ENCODE data around the gene OR52A1.

- TF ChIP-seq CTCF (IDR thresholded peaks at IDR 0.05): no peak
- no peak for TF ChIP-seq POLR2A (IDR thresholded peaks at IDR 0.05)
Measured at GRCh38 chr11:5198285-5198684, 43.7 kb upstream of the OR52A1 start.
